ENCODE results near the gene HCCS. TPM values are rescaled to one million over a fixed set of nuclear protein-coding genes. Genes with fewer than 3 reads are reported as not detected.

The HCCS gene
- total and polyA plus RNA-seq, 2 donors (not counting 3 experiments of a cell fraction or from before 2014, with no cell fraction given): 16.9 to 39.3 TPM

DNA sequence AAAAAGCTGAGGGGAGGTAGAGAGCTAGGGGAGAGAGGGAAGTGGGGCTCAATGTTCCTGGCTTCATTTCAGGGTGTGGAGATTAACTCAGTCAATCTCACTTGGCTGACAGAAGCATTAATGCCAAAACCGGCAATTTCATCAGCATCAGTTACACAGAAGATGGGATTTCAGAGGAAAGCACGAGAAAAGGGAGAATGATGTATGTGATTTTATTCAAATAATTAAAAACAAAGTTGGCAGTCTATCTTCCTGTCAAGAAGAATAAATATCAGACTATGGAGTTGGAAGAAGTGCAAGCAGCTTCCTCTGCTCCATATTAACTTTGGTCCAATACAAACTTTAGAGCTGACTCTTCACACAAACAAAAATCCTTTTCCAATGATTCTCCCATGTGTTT is 29.6 kb upstream of the HCCS start:
- BruUV-seq (replicated peaks): no TSS peak
- dilution Hi-C loops (cut with MboI; ENCODE audit: extremely low pct_ligation_motif_present, low sequenced_read_pairs) (no loop called here), intact Hi-C loops (cut with micrococcal nuclease) (no loop called here)
- Histone ChIP-seq H3K9me1 (replicated peaks; ENCODE audit: control insufficient read depth, extremely low read depth, insufficient read depth, low read length) (no peaks in the 10 kb centered on the region), H3K9me3 (replicated peaks; ENCODE audit: control insufficient read depth, insufficient read depth, low read length) (no peaks in the 10 kb centered on the region), H3K79me2 (ENCODE audit: control insufficient read depth, insufficient read depth, low read length) (no peaks in the 10 kb centered on the region), H2AFZ (ENCODE audit: low read depth, low read length) (no peak overlapping the region), H3K9ac (replicated peaks; ENCODE audit: extremely low read depth, insufficient read depth, low read length) (no peak overlapping the region), H3K36me3 (ENCODE audit: control insufficient read depth in 2 of 2, extremely low read depth in 1 of 2, insufficient read depth in 2 of 2, low read length in 2 of 2) (no peaks in the 10 kb centered on the region), H3K4me2 (ENCODE audit: insufficient read depth, low read length) (no peak overlapping the region), H4K20me1 (replicated peaks; ENCODE audit: control insufficient read depth, extremely low read depth, insufficient read depth, low read length) (no peaks in the 10 kb centered on the region), H3K27ac (ENCODE audit: insufficient read depth, low read depth, low read length) (no peak overlapping the region), H3K4me1 (ENCODE audit: control insufficient read depth, extremely low read depth, insufficient read depth, low read length) (no peaks in the 10 kb centered on the region), H3K27me3 (ENCODE audit: control insufficient read depth in 2 of 2, insufficient read depth in 2 of 2, low read length in 2 of 2) (no peaks in the 10 kb centered on the region), H3K4me3 (replicated peaks in 1 of 3; ENCODE audit: insufficient read depth in 1 of 3, low read depth in 1 of 3, low read length in 3 of 3) (no peak overlapping the region)
- CTCF ChIA-PET: no interaction called here
- POLR2A ChIA-PET: no interaction called here
- TF ChIP-seq, protein P1, sequence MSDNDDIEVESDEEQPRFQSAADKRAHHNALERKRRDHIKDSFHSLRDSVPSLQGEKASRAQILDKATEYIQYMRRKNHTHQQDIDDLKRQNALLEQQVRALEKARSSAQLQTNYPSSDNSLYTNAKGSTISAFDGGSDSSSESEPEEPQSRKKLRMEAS (IDR thresholded peaks at IDR 0.05; ENCODE audit: insufficient read depth, insufficient read length): no peak
- TF ChIP-seq FOS (IDR thresholded peaks at IDR 0.05; ENCODE audit: borderline replicate concordance, insufficient read depth, low read length) (no peak), JUN (IDR thresholded peaks at IDR 0.05; ENCODE audit: borderline replicate concordance, insufficient read depth, insufficient read length, low read depth) (no peak), MYC (IDR thresholded peaks at IDR 0.05; ENCODE audit: low read depth, low read length) (no peak), GATA2 (IDR thresholded peaks at IDR 0.05; ENCODE audit: insufficient read depth, insufficient read length, low read depth, low read length) (no peak), EZH2 (IDR thresholded peaks at IDR 0.05; ENCODE audit: borderline replicate concordance, low read depth, low read length, severe bottlenecking) (no peak), POLR2A (IDR thresholded peaks at IDR 0.05; ENCODE audit: low read depth, low read length) (no peak), POLR2AphosphoS5 (IDR thresholded peaks at IDR 0.05; ENCODE audit: insufficient read depth, low read depth, low read length) (no peak)
- TF ChIP-seq, protein P2, sequence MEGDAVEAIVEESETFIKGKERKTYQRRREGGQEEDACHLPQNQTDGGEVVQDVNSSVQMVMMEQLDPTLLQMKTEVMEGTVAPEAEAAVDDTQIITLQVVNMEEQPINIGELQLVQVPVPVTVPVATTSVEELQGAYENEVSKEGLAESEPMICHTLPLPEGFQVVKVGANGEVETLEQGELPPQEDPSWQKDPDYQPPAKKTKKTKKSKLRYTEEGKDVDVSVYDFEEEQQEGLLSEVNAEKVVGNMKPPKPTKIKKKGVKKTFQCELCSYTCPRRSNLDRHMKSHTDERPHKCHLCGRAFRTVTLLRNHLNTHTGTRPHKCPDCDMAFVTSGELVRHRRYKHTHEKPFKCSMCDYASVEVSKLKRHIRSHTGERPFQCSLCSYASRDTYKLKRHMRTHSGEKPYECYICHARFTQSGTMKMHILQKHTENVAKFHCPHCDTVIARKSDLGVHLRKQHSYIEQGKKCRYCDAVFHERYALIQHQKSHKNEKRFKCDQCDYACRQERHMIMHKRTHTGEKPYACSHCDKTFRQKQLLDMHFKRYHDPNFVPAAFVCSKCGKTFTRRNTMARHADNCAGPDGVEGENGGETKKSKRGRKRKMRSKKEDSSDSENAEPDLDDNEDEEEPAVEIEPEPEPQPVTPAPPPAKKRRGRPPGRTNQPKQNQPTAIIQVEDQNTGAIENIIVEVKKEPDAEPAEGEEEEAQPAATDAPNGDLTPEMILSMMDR (IDR thresholded peaks at IDR 0.05; ENCODE audit: extremely low read depth in 1 of 2, insufficient read depth in 1 of 2, low read depth in 1 of 2, low read length in 2 of 2): no peak
- no peak for DNase-seq (ENCODE audit: low read depth, low spot score)
- FAIRE-seq: no peak

Measured in endothelial cell of umbilical vein (primary cell).